Effector memory CD4-positive, alpha-beta T cell (primary cell): ENCODE data around the gene TAS2R31.

Source experiments
- DNase-seq, 3 donors: peaks; one replicate each; pipeline ENCODE4 v3.0.0-alpha.2; 2020
- H3K27ac ChIP-seq: 2 replicates; pipeline ENCODE4 v1.7.0; 2013; ENCODE audit warnings: mild to moderate bottlenecking, low read length, moderate library complexity; ENCODE audit not compliant: insufficient read depth, poor library complexity, severe bottlenecking
- H3K27me3 ChIP-seq: replicated peaks from 2 replicates; pipeline ENCODE4 v1.7.0; 2013; ENCODE audit warnings: mild to moderate bottlenecking, low read length; ENCODE audit not compliant: insufficient read depth, control insufficient read depth, poor library complexity, severe bottlenecking
- H3K36me3 ChIP-seq: 2 replicates; pipeline ENCODE4 v1.7.0; 2013; ENCODE audit warnings: mild to moderate bottlenecking, low read length, moderate library complexity; ENCODE audit not compliant: control insufficient read depth, insufficient read depth
- H3K4me1 ChIP-seq: 2 replicates; pipeline ENCODE4 v1.7.0; 2013; ENCODE audit warnings: low read length, mild to moderate bottlenecking; ENCODE audit not compliant: control insufficient read depth, insufficient read depth, poor library complexity, severe bottlenecking
- H3K4me3 ChIP-seq: 2 replicates; pipeline ENCODE4 v1.7.0; 2013; ENCODE audit warnings: low read length, low read depth, mild to moderate bottlenecking; ENCODE audit not compliant: insufficient read depth, poor library complexity, severe bottlenecking
- H3K9me3 ChIP-seq: 2 replicates; pipeline ENCODE4 v1.7.0; 2013; ENCODE audit warnings: mild to moderate bottlenecking, low read length, moderate library complexity; ENCODE audit not compliant: control insufficient read depth

The TAS2R31 gene

DNA sequence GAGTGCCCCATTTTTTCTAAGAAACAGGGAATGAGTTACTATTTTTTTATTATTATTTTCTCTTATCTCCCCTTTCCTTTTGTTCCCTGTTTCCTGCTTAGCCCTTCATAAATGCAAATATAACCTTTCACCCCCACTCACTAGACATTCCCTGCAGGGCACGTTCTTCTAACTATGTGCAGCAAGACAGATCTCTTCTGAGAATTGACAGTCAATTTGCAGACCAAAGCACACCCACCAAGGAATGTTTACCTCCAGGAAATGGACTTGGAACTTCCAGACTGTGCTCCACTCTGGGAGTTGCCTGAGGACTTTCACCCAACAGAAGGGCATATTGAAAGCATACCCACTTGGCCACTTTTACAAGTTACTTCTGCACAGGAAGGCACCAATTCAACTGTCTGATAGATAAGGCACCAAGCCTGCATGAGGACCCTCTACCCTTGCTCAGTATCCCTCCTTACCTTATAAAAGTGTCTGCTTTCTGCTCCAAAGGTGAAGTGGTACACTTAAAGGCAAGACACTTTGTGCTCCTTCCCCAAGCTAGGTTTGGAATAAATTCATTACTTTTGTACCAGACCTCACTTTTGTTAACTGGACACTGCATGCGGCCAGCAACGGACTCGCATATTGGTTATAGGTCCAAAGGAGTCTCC is 15.3 kb downstream of the TAS2R31 start:
- Histone ChIP-seq H3K4me1 (no peaks in the 10 kb centered on the region), H3K4me3 (no peak overlapping the region), H3K9me3 (no peaks in the 10 kb centered on the region), H3K27me3 (no peaks in the 10 kb centered on the region), H3K36me3 (no peaks in the 10 kb centered on the region), H3K27ac (no peak overlapping the region)
- no peak for DNase-seq

DNA sequence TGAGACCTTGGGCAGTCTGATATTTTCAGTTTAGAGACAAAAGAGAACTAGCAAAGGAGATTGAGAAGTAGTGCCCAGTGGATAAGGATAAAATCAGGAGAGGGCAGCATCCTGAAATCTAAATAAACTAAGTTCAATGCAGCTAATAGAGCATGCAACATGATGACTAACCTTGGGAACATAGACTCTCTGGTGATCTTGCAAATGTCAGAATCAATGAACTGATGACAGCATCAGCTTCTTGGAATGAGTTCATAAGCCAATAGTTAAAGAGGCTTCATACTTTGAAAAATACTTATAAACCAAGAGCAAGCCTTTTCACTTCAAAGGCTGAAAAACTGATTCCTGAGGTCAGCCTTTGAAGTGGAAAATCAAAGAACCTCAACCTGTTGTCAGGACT is 17.0 kb downstream of the TAS2R31 start:
- Histone ChIP-seq H3K9me3 (no peaks in the 10 kb centered on the region), H3K4me3 (no peak overlapping the region), H3K27me3 (no peaks in the 10 kb centered on the region), H3K4me1 (no peaks in the 10 kb centered on the region), H3K27ac (no peak overlapping the region), H3K36me3 (no peaks in the 10 kb centered on the region)
- DNase-seq, result no peak

DNA sequence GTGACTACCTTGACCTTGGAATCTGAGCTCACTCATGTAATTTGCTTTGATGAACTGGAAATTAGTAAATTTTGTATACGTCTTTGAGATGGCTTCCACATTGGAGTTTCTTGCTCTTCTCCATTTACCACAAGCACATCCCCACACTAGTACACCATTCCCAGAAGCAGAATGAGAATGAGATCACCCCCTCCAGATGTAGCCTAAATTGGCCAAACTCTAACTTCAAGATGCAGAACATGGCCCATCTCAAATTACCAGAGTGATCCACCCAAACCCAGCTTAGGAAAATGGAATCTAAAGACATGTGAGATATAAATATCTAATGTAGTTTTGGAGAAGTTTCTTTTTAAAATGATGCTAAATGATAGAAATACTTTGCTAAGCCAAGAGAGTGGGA is 23.6 kb downstream of the TAS2R31 start:
- Histone ChIP-seq H3K4me3 (no peak overlapping the region), H3K36me3 (no peaks in the 10 kb centered on the region), H3K4me1 (no peaks in the 10 kb centered on the region), H3K27me3 (no peaks in the 10 kb centered on the region), H3K9me3 (no peaks in the 10 kb centered on the region), H3K27ac (no peak overlapping the region)
- DNase-seq, result no peak

- no peaks in the 10 kb centered on the region for H3K9me3 ChIP-seq
- no peak within 1 kb of the TSS for H3K4me3 ChIP-seq
- no peaks in the 10 kb centered on the region for H3K27me3 ChIP-seq
- H3K36me3 ChIP-seq, result no peaks in the 10 kb centered on the region
- H3K4me1 ChIP-seq, result no peaks in the 10 kb centered on the region
- no peak for DNase-seq
- no peak within 1 kb of the TSS for H3K27ac ChIP-seq
Measured at GRCh38 chr12:10998204-10998603, 33.0 kb downstream of the TAS2R31 start, which contains the start of gene TAS2R20. TAS2R20 (minus strand) TSS chr12:10998304; CDS start chr12:10997875, 429 bp downstream.

- no peak for DNase-seq
- Histone ChIP-seq H3K27ac (no peak overlapping the region), H3K4me1 (no peaks in the 10 kb centered on the region), H3K27me3 (no peaks in the 10 kb centered on the region), H3K9me3 (no peaks in the 10 kb centered on the region), H3K36me3 (no peaks in the 10 kb centered on the region), H3K4me3 (no peak overlapping the region)
Measured at GRCh38 chr12:10994307-10994706, 36.9 kb downstream of the TAS2R31 start.

GRCh38 chr12:10989107-10989506 is 42.1 kb downstream of the TAS2R31 start:
- H3K36me3 ChIP-seq, result no peaks in the 10 kb centered on the region
- no peaks in the 10 kb centered on the region for H3K27me3 ChIP-seq
- H3K9me3 ChIP-seq, result no peaks in the 10 kb centered on the region
- H3K27ac ChIP-seq, result no peak overlapping the region
- no peak for DNase-seq
- no peaks in the 10 kb centered on the region for H3K4me1 ChIP-seq
- H3K4me3 ChIP-seq, result no peak overlapping the region

DNA sequence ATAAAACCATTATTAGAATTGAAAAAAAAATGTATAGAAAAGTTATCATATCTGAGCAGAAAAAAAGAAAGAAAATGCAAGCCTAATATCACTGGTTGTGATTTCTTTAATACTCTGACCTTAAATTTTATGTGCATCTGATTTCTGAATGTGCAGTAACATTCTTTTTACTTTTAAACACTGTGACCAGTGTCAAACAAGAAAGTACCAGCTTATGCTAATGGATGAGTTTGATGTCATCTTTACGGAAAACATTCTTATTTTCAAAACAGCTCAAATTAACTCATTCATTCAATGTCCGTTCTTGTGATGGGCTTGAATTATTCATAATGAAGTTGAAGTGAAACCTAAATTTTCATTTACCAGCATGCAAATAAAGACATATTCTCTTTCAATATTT is 44.4 kb downstream of the TAS2R31 start, which contains the start of gene TAS2R50:
Gene TAS2R50 (minus strand): TSS at position 101 of the 400 bp plus-strand sequence. CDS start 52 bp downstream, at position 49.
- Histone ChIP-seq H3K9me3 (no peaks in the 10 kb centered on the region), H3K36me3 (no peaks in the 10 kb centered on the region), H3K4me3 (no peak within 1 kb of the TSS), H3K27ac (no peak within 1 kb of the TSS), H3K27me3 (no peaks in the 10 kb centered on the region), H3K4me1 (peaks cover 3% of the 10 kb centered on the region)
- DNase-seq, result no peak

DNA sequence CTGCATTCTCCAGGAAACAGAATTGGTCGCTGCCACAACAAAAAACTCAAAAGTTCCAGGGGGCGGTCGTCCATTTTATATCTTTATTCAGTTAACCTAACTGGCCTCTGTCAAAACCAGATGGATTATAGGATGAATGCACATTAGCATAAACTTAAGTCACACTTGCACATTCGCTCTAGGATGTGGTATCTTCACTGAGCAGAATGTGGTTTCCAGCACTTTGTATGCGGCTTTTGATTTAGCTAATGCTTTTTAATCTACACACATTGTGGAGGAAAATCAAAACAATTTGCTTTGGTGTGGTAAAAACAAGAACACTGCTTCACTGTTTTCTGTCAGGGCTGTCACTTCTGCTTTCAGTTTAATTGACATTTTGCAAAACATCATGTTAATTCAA is 49.0 kb downstream of the TAS2R31 start:
- no peak overlapping the region for H3K27ac ChIP-seq
- DNase-seq, result peak in 2 of 3 donors; percentile 1 to 22
- no peak overlapping the region for H3K4me3 ChIP-seq
- peaks cover 5% of the 10 kb centered on the region for H3K4me1 ChIP-seq
- H3K27me3 ChIP-seq, result no peaks in the 10 kb centered on the region
- H3K36me3 ChIP-seq, result no peaks in the 10 kb centered on the region
- no peaks in the 10 kb centered on the region for H3K9me3 ChIP-seq
